ENCODE measurements around the gene MCM7. TPM values are rescaled to one million over a fixed set of nuclear protein-coding genes. Genes with fewer than 3 reads are reported as not detected.

The MCM7 gene
- polyA plus RNA-seq, 1 donor (not counting 4 experiments of a cell fraction or from before 2014, with no cell fraction given), result 46.8 TPM

DNA sequence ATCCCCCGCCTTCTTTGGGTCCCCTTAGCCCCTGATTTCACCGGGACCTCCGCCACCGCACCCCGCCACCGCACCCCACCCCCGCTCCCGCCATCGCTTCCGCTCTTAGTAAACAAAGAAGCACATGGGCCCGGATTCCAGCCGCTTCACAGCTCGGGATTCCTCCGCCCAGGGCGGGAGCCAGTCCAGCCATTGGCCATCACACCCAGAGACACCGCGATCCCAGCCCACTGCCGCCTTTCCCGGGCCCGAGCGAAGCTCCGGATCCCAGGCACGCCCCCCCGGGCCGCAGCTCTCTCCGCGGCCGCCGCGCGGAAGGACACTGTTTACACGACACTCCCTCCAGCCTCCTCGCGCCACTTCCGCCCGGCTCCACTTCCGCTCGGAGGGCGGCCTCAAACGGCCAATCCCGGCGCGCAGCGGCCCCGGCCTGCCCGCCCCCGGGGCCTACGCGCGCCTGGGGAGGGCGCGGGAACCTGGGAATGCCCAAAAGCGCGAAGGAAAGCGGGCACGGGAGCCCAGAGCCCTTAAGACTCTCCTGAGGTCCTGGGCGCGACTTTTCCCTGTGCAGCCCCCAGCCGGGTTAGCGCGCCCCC, 679 bp downstream of the MCM7 start:
- Histone ChIP-seq H2AFZ (ENCODE audit: control insufficient read depth, low read length) (peak overlapping the region; percentile 32), H3K79me2 (ENCODE audit: control insufficient read depth, insufficient read depth, low read length) (peaks cover 36% of the 10 kb centered on the region), H3K9me1 (ENCODE audit: control insufficient read depth, extremely low read depth, insufficient read depth, low read length) (no peaks in the 10 kb centered on the region), H3K36me3 (ENCODE audit: control insufficient read depth in 2 of 2, extremely low read depth in 1 of 2, insufficient read depth in 2 of 2, low read length in 2 of 2) (peaks cover 32 to 47% of the 10 kb centered on the region in 2 experiments), H3K4me3 (ENCODE audit: control insufficient read depth in 2 of 3, extremely low read depth in 1 of 3, insufficient read depth in 2 of 3, low read depth in 1 of 3, low read length in 3 of 3) (peak overlapping the region; percentile 70 to 78 (median 75)), H3K27me3 (ENCODE audit: control insufficient read depth, extremely low read depth, insufficient read depth, low read length) (no peaks in the 10 kb centered on the region), H3K4me2 (ENCODE audit: control insufficient read depth, extremely low read depth, insufficient read depth, low read depth, low read length) (peak overlapping the region; percentile 74), H3K4me1 (ENCODE audit: control insufficient read depth, extremely low read depth, insufficient read depth, low read length) (peaks cover 10% of the 10 kb centered on the region), H3K27ac (ENCODE audit: control insufficient read depth, insufficient read depth, low read length) (peak overlapping the region; percentile 87), H3K9me3 (ENCODE audit: control insufficient read depth, low read depth, low read length) (no peaks in the 10 kb centered on the region), H3K9ac (ENCODE audit: control insufficient read depth, extremely low read depth, insufficient read depth, low read length) (peak overlapping the region; percentile 90), H4K20me1 (ENCODE audit: control insufficient read depth, extremely low read depth, insufficient read depth, low read length) (peaks cover 6% of the 10 kb centered on the region)
- dilution Hi-C loops (cut with MboI; ENCODE audit: extremely low pct_ligation_motif_present, low sequenced_read_pairs), result no loop called here
- no peak for DNase-seq (ENCODE audit: low read depth, low spot score)
- no peak for TF ChIP-seq EZH2 (IDR thresholded peaks at IDR 0.05; ENCODE audit: low read length)
- TF ChIP-seq, protein P1, sequence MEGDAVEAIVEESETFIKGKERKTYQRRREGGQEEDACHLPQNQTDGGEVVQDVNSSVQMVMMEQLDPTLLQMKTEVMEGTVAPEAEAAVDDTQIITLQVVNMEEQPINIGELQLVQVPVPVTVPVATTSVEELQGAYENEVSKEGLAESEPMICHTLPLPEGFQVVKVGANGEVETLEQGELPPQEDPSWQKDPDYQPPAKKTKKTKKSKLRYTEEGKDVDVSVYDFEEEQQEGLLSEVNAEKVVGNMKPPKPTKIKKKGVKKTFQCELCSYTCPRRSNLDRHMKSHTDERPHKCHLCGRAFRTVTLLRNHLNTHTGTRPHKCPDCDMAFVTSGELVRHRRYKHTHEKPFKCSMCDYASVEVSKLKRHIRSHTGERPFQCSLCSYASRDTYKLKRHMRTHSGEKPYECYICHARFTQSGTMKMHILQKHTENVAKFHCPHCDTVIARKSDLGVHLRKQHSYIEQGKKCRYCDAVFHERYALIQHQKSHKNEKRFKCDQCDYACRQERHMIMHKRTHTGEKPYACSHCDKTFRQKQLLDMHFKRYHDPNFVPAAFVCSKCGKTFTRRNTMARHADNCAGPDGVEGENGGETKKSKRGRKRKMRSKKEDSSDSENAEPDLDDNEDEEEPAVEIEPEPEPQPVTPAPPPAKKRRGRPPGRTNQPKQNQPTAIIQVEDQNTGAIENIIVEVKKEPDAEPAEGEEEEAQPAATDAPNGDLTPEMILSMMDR (optimal IDR thresholded peaks at IDR 0.05 in 1 of 3, IDR thresholded peaks at IDR 0.05 in 1 of 3, conservative IDR thresholded peaks at IDR 0.05 in 1 of 3; ENCODE audit: extremely low read depth in 1 of 3, insufficient read depth in 2 of 3, low read length in 3 of 3), result no peak
- no peak for FAIRE-seq

DNA sequence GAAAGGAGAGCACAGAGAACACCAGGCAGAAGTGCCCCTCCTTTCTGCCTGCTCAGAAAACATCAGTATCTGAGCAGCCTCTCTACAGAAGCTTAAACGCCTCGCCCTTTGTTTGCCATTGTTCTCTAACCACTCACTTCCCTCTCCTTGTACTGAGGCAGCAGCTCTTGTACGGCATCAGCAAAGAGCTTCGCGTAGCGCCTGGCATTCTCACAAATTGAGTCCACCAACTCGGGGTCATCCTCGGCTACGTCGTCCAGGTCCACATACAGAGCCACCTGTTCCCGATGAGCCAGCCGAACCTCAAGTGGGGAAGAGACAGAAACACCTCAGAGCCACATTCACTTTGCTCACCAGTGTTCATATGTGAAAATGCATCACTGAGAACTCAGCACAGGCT, 1.7 kb downstream of the MCM7 start:
- Histone ChIP-seq H3K4me2 (ENCODE audit: control insufficient read depth, extremely low read depth, insufficient read depth, low read depth, low read length) (peak overlapping the region; percentile 74), H3K9me1 (ENCODE audit: control insufficient read depth, extremely low read depth, insufficient read depth, low read length) (no peaks in the 10 kb centered on the region), H3K4me3 (ENCODE audit: control insufficient read depth in 2 of 3, extremely low read depth in 1 of 3, insufficient read depth in 2 of 3, low read depth in 1 of 3, low read length in 3 of 3) (peak overlapping the region in 2 of 3 experiments; percentile 70 to 78), H3K27me3 (ENCODE audit: control insufficient read depth, extremely low read depth, insufficient read depth, low read length) (no peaks in the 10 kb centered on the region), H4K20me1 (ENCODE audit: control insufficient read depth, extremely low read depth, insufficient read depth, low read length) (peaks cover 6% of the 10 kb centered on the region), H3K9me3 (ENCODE audit: control insufficient read depth, low read depth, low read length) (no peaks in the 10 kb centered on the region), H3K27ac (ENCODE audit: control insufficient read depth, insufficient read depth, low read length) (peak overlapping the region; percentile 87), H3K36me3 (ENCODE audit: control insufficient read depth in 2 of 2, extremely low read depth in 1 of 2, insufficient read depth in 2 of 2, low read length in 2 of 2) (peaks cover 40 to 43% of the 10 kb centered on the region in 2 experiments), H3K79me2 (ENCODE audit: control insufficient read depth, insufficient read depth, low read length) (peaks cover 36% of the 10 kb centered on the region), H3K4me1 (ENCODE audit: control insufficient read depth, extremely low read depth, insufficient read depth, low read length) (peaks cover 10% of the 10 kb centered on the region), H2AFZ (ENCODE audit: control insufficient read depth, low read length) (no peak overlapping the region), H3K9ac (ENCODE audit: control insufficient read depth, extremely low read depth, insufficient read depth, low read length) (peak overlapping the region; percentile 90)
- FAIRE-seq (no peak), DNase-seq (ENCODE audit: low read depth, low spot score) (no peak)
- dilution Hi-C loops (cut with MboI; ENCODE audit: extremely low pct_ligation_motif_present, low sequenced_read_pairs), result no loop called here
- TF ChIP-seq, protein P1 (optimal IDR thresholded peaks at IDR 0.05 in 1 of 3, IDR thresholded peaks at IDR 0.05 in 1 of 3, conservative IDR thresholded peaks at IDR 0.05 in 1 of 3; ENCODE audit: extremely low read depth in 1 of 3, insufficient read depth in 2 of 3, low read length in 3 of 3), result no peak
- no peak for TF ChIP-seq EZH2 (IDR thresholded peaks at IDR 0.05; ENCODE audit: low read length)

All from keratinocyte (primary cell).